GM23338 (cell line): Measurements from ENCODE around the gene FXYD6.

ENCODE experiments used
- CREB1 ChIP-seq: fragments of 250-450 bp; sonication (Bioruptor Pico); IDR thresholded peaks from 2 replicates; pipeline ENCODE4 v1.5.0; 2020; ENCODE audit warnings: low read depth, mild to moderate bottlenecking, moderate library complexity
- ETS1 ChIP-seq: IDR thresholded peaks from 2 replicates; pipeline ENCODE4 v1.6.1; 2016; ENCODE audit warnings: antibody characterized with exemption
- EZH2 ChIP-seq: fragments of 200-600 bp; sonication (generic); IDR thresholded peaks from one replicate; pipeline ENCODE4 v1.8.0; 2017; ENCODE audit warnings: antibody characterized with exemption, mild to moderate bottlenecking, low read depth; ENCODE audit not compliant: unreplicated experiment
- EZH2phosphoT487 ChIP-seq: fragments of 200-600 bp; sonication (generic); IDR thresholded peaks from one replicate; pipeline ENCODE4 v1.8.1; 2018; ENCODE audit warnings: antibody characterized with exemption; ENCODE audit not compliant: unreplicated experiment
- JUNB ChIP-seq: IDR thresholded peaks from one replicate; pipeline ENCODE4 v1.6.1; 2016; ENCODE audit warnings: antibody characterized with exemption; ENCODE audit not compliant: unreplicated experiment
- POLR2AphosphoS5 ChIP-seq: IDR thresholded peaks from 2 replicates; pipeline ENCODE4 v1.6.1; 2016; ENCODE audit warnings: antibody characterized with exemption, low read depth
- REST ChIP-seq: IDR thresholded peaks from one replicate; pipeline ENCODE4 v1.6.1; 2018; ENCODE audit warnings: antibody characterized with exemption; ENCODE audit not compliant: unreplicated experiment
- STAT1 ChIP-seq: IDR thresholded peaks from one replicate; pipeline ENCODE4 v1.6.1; 2016; ENCODE audit warnings: antibody characterized with exemption; ENCODE audit not compliant: unreplicated experiment
- ZNF331 ChIP-seq: fragments of 250-450 bp; sonication (Bioruptor Pico); IDR thresholded peaks from 2 replicates; pipeline ENCODE4 v1.5.0; 2020; ENCODE audit warnings: low read depth, mild to moderate bottlenecking, moderate library complexity
- ZNF462 ChIP-seq: fragments of 250-450 bp; sonication (Bioruptor Pico); IDR thresholded peaks from 2 replicates; pipeline ENCODE4 v1.5.0; 2020; ENCODE audit warnings: mild to moderate bottlenecking, moderate library complexity
- TF ChIP-seq, protein P1 (sequence below), 2 experiments: fragments of 200-600 bp in 1 of 2; sonication (generic) in 1 of 2; conservative IDR thresholded peaks; 2 replicates each; pipeline versions ENCODE4 v1.5.1 to v1.6.1; 2016 to 2017; ENCODE audit warnings: antibody characterized with exemption in 2 of 2, low read depth in 2 of 2, mild to moderate bottlenecking in 2 of 2, moderate library complexity in 1 of 2

GRCh38 chr11:117906126-117906525 lies 29.7 kb upstream of the FXYD6 start:
- TF ChIP-seq, protein P1, sequence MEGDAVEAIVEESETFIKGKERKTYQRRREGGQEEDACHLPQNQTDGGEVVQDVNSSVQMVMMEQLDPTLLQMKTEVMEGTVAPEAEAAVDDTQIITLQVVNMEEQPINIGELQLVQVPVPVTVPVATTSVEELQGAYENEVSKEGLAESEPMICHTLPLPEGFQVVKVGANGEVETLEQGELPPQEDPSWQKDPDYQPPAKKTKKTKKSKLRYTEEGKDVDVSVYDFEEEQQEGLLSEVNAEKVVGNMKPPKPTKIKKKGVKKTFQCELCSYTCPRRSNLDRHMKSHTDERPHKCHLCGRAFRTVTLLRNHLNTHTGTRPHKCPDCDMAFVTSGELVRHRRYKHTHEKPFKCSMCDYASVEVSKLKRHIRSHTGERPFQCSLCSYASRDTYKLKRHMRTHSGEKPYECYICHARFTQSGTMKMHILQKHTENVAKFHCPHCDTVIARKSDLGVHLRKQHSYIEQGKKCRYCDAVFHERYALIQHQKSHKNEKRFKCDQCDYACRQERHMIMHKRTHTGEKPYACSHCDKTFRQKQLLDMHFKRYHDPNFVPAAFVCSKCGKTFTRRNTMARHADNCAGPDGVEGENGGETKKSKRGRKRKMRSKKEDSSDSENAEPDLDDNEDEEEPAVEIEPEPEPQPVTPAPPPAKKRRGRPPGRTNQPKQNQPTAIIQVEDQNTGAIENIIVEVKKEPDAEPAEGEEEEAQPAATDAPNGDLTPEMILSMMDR (conservative IDR thresholded peaks at IDR 0.05; ENCODE audit: low read depth in 2 of 2) = no peak
- TF ChIP-seq CREB1 (CRISPR knock-in tag) (no peak), POLR2AphosphoS5 (no peak), ZNF462 (no peak), EZH2 (no peak), EZH2phosphoT487 (no peak), REST (no peak), ETS1 (no peak), STAT1 (no peak), ZNF331 (no peak), JUNB (no peak)
